B cell (primary cell): Measurements from ENCODE around the gene PYCARD. TPM values are rescaled to one million over a fixed set of nuclear protein-coding genes. Genes with fewer than 3 reads are reported as not detected.

Experiments used
- ATAC-seq: fragments of 200-7000 bp; cut with Tn5 transposase; one replicate; pipeline ENCODE4 v1.10.0; 2021; ENCODE audit warnings: low read depth, mild to moderate bottlenecking, moderate number of reproducible peaks, moderate library complexity
- CTCF ChIA-PET: fragments of 350-600 bp; sonication (Branson Sonifier 250); formaldehyde crosslinking; loops from one replicate; lab custom pipeline; 2021; ENCODE audit warnings: antibody characterized with exemption, inconsistent platforms; lab: Charles Lee
- POLR2A ChIA-PET: fragments of 350-600 bp; sonication (Branson Sonifier 250); formaldehyde crosslinking; loops from one replicate; lab custom pipeline; 2021; ENCODE audit warnings: antibody characterized with exemption; lab: Charles Lee
- DNase-seq: peaks from one replicate; pipeline ENCODE4 v3.0.0; 2013
- H2AFZ ChIP-seq: 2 replicates; pipeline ENCODE4 v1.6.1; 2012; ENCODE audit warnings: mild to moderate bottlenecking, low read depth, low read length; ENCODE audit not compliant: insufficient read depth, poor library complexity, severe bottlenecking
- H3K27ac ChIP-seq, 2 donors: 1 replicate in 1 of 2; 2 replicates in 1 of 2; pipeline ENCODE4 v1.5.1; 2012 to 2013; ENCODE audit warnings: low read length in 2 of 2, mild to moderate bottlenecking in 2 of 2, moderate library complexity in 1 of 2
- H3K27me3 ChIP-seq, 4 experiments: fragments of 200-600 bp in 1 of 4; sonication (generic) in 1 of 4; replicated peaks in 1 of 4; 1 replicate in 2 of 4; 2 replicates in 2 of 4; pipeline versions ENCODE4 v1.6.1 to v1.7.0; 2013 to 2016; ENCODE audit warnings: low read length in 3 of 4, mild to moderate bottlenecking in 2 of 4, mixed read lengths in 1 of 4, moderate library complexity in 1 of 4; ENCODE audit not compliant: insufficient read depth in 4 of 4, control insufficient read depth in 3 of 4; ENCODE audit errors: control extremely low read depth in 1 of 4
- H3K36me3 ChIP-seq, 2 experiments: replicated peaks in 1 of 2; 1 replicate in 1 of 2; 2 replicates in 1 of 2; pipeline versions ENCODE4 v1.6.1 to v1.7.1; 2013; ENCODE audit warnings: low read length in 1 of 2; ENCODE audit not compliant: insufficient read depth in 2 of 2, control insufficient read depth in 1 of 2; ENCODE audit errors: control extremely low read depth in 1 of 2, extremely low read depth in 1 of 2
- H3K4me1 ChIP-seq, 2 donors: fragments of 200-600 bp in 1 of 2; sonication (generic) in 1 of 2; 1 replicate in 1 of 2; 2 replicates in 1 of 2; pipeline versions ENCODE4 v1.5.1 to v1.6.1; 2013 to 2017; ENCODE audit warnings: low read length in 2 of 2; ENCODE audit not compliant: control insufficient read depth in 2 of 2, insufficient read depth in 2 of 2
- H3K4me2 ChIP-seq: replicated peaks from 2 replicates; pipeline ENCODE3; 2012; ENCODE audit warnings: mild to moderate bottlenecking, low read depth, low read length; ENCODE audit not compliant: poor library complexity, severe bottlenecking
- H3K4me3 ChIP-seq, 5 experiments: fragments of 200-600 bp in 1 of 5; sonication (generic) in 1 of 5; 1 replicate in 3 of 5; 2 replicates in 2 of 5; pipeline versions ENCODE4 v1.5.1 to v1.7.0; 2011 to 2016; ENCODE audit warnings: low read length in 4 of 5, mild to moderate bottlenecking in 4 of 5, low read depth in 2 of 5, control low read depth in 1 of 5, moderate library complexity in 1 of 5; ENCODE audit not compliant: insufficient read depth in 1 of 5; ENCODE audit errors: control extremely low read depth in 1 of 5, extremely low read depth in 1 of 5
- H3K79me2 ChIP-seq: fragments of 200-600 bp; sonication (generic); one replicate; pipeline ENCODE4 v1.6.0; 2016; ENCODE audit warnings: low read length; ENCODE audit not compliant: control insufficient read depth, insufficient read depth
- H3K9ac ChIP-seq: fragments of 200-600 bp; sonication (generic); 2 replicates; pipeline ENCODE4 v1.6.1; 2017; ENCODE audit warnings: mild to moderate bottlenecking, low read length, moderate library complexity
- H3K9me3 ChIP-seq, 3 donors: one replicate each; pipeline versions ENCODE4 v1.6.1 to v1.7.1; 2013; ENCODE audit warnings: low read length in 2 of 3; ENCODE audit not compliant: control insufficient read depth in 2 of 3, insufficient read depth in 1 of 3; ENCODE audit errors: control extremely low read depth in 1 of 3
- H4K20me1 ChIP-seq: 2 replicates; pipeline ENCODE4 v1.6.0; 2012; ENCODE audit warnings: mild to moderate bottlenecking, low read length; ENCODE audit not compliant: insufficient read depth, control insufficient read depth, poor library complexity, severe bottlenecking
- H3K27ac Mint-ChIP-seq: one replicate; pipeline ENCODE4 v1.8.0; 2021; ENCODE audit warnings: mixed read lengths
- H3K27me3 Mint-ChIP-seq: one replicate; pipeline ENCODE4 v1.8.0; 2021; ENCODE audit warnings: mixed read lengths
- H3K4me1 Mint-ChIP-seq: one replicate; pipeline ENCODE4 v1.8.0; 2021; ENCODE audit warnings: mixed read lengths
- H3K4me3 Mint-ChIP-seq: one replicate; pipeline ENCODE4 v1.8.0; 2021; ENCODE audit warnings: mixed read lengths
- H3K9me3 Mint-ChIP-seq: one replicate; pipeline ENCODE4 v1.8.0; 2022; ENCODE audit warnings: mixed read lengths; ENCODE audit not compliant: insufficient read depth
- EZH2 ChIP-seq: IDR thresholded peaks from 2 replicates; pipeline ENCODE4 v1.6.1; 2012; ENCODE audit warnings: borderline replicate concordance, low read depth, mild to moderate bottlenecking, moderate library complexity, low read length; ENCODE audit not compliant: insufficient read depth, poor library complexity, severe bottlenecking
- WGBS: methylation state at CpG from one replicate; pipeline ENCODE4 v1.1.5; 2013; ENCODE audit warnings: missing lambda C conversion rate; ENCODE audit not compliant: insufficient coverage; 5-methylcytosine and 5-hydroxymethylcytosine counted together
- intact Hi-C: fragments of 100-400 bp; cut with micrococcal nuclease; formaldehyde crosslinking; loops from one replicate; pipeline ENCODE4 v1.10.0; 2022
- polyA plus RNA-seq: library from polyadenylated mRNA; depleted of rRNA; stranded (reverse); fragments of >200 nt; gene quantifications from 2 replicates; pipeline ENCODE4 v1.2.3, GENCODE V29; 2012
- total RNA-seq, 2 donors: library from RNA; stranded (reverse); fragments of 120-200 nt in 1 of 2; gene quantifications; 1 replicate in 1 of 2; 2 replicates in 1 of 2; pipeline versions ENCODE4 v1.2.3 to v1.2.4, GENCODE V29; 2013 to 2022
- TF ChIP-seq, protein P1 (sequence below): fragments of 200-600 bp; IDR thresholded peaks from one replicate; pipeline ENCODE4 v1.8.0; 2022; ENCODE audit warnings: antibody characterized with exemption, mild to moderate bottlenecking

Gene PYCARD
- total and polyA plus RNA-seq, 2 donors (not counting 1 experiment from before 2014, with no cell fraction given): 35.7 to 72.0 TPM

DNA sequence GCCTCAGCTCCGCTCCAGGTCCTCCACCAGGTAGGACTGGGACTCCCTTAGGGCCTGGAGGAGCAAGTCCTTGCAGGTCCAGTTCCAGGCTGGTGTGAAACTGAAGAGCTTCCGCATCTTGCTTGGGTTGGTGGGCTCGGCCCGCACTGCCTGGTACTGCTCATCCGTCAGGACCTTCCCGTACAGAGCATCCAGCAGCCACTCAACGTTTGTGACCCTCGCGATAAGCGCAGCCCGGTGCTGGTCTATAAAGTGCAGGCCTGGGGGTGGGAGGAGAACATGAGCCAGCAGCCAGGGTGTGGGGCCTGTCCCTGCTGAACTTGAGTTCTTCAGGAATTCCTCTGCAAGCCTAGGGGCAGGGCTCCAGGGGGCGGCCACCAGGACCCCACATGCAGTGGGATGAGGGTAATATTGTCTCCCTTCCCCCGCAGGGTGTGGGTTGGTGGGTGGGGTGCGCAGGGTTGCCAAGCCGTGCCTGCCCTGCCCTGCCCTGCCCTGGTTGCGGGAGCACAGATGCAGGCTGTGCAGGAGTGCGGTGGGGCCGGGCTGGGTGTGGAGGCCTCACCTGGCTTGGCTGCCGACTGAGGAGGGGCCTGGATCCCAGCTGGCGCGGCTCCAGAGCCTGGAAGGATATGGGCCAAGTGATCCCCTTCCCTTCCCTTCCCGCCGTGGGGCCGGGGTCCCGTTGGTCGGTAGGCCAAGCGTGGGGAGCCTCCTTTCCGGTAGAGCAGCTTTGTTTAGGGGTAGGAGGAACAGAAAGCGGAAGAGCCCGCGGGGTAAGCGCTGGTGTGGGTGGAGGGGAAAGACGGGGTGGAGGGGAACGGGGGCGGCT, 762 bp downstream of the PYCARD start:
- peaks cover 57% of the 10 kb centered on the region for H3K4me1 Mint-ChIP-seq
- no peaks in the 10 kb centered on the region for H3K27me3 Mint-ChIP-seq
- H3K9me3 ChIP-seq: peaks cover 0 to 4% (median 0%) of the 10 kb centered on the region in 3 donors

More for the DNA sequence above, 762 bp downstream of the PYCARD start:
- Histone ChIP-seq H3K4me1 (peaks cover 32 to 48% of the 10 kb centered on the region in 2 donors), H3K36me3 (peaks cover 0 to 20% of the 10 kb centered on the region in 2 experiments), H3K27ac (peak overlapping the region; percentile 62 to 73), H3K79me2 (peaks cover 15% of the 10 kb centered on the region), H3K4me2 (peak overlapping the region; percentile 90), H4K20me1 (peaks cover 30% of the 10 kb centered on the region), H3K27me3 (no peaks in the 10 kb centered on the region), H3K9ac (peak overlapping the region; percentile 78), H2AFZ (peak overlapping the region; percentile 74), H3K4me3 (peak overlapping the region; percentile 43 to 86 (median 78))
- Mint-ChIP-seq H3K4me3 (peak overlapping the region; percentile 92), H3K9me3 (no peaks in the 10 kb centered on the region), H3K27ac (peak overlapping the region; percentile 95)
- ATAC-seq (peak; percentile 83), DNase-seq (peak; percentile 85)
- 13% methylated on average over 27 of the region's 35 CpGs for WGBS
- ChIA-PET CTCF (interaction anchor here (0.7 to 4.0 kb wide), 13 partner anchors 10 to 259 kb away, joined by 3 to 35 read pairs (median 5); partner anchors contain the start of genes FUS, PYDC1, TRIM72 and ZNF843), POLR2A (interaction anchor here (0.5 to 3.9 kb wide), 15 partner anchors 9 to 1539 kb away, joined by 3 to 36 read pairs (median 6); partner anchors contain the start of genes FUS and KAT8)
- TF ChIP-seq, protein P1, sequence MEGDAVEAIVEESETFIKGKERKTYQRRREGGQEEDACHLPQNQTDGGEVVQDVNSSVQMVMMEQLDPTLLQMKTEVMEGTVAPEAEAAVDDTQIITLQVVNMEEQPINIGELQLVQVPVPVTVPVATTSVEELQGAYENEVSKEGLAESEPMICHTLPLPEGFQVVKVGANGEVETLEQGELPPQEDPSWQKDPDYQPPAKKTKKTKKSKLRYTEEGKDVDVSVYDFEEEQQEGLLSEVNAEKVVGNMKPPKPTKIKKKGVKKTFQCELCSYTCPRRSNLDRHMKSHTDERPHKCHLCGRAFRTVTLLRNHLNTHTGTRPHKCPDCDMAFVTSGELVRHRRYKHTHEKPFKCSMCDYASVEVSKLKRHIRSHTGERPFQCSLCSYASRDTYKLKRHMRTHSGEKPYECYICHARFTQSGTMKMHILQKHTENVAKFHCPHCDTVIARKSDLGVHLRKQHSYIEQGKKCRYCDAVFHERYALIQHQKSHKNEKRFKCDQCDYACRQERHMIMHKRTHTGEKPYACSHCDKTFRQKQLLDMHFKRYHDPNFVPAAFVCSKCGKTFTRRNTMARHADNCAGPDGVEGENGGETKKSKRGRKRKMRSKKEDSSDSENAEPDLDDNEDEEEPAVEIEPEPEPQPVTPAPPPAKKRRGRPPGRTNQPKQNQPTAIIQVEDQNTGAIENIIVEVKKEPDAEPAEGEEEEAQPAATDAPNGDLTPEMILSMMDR: no peak
- no peak for TF ChIP-seq EZH2
- intact Hi-C loops: loop anchor here (1.0 to 5.0 kb wide), 8 partner anchors 13 to 256 kb away; partner anchors contain the start of genes ARMC5, FUS, TRIM72 and ZNF843
